ENCODE results near the gene GLCCI1. TPM values are rescaled to one million over a fixed set of nuclear protein-coding genes. Genes with fewer than 3 reads are reported as not detected.
A peak's percentile ranks its signal among the peaks of the same experiment; 100 is the strongest.

GLCCI1 gene
- total RNA-seq, 2 experiments from 2014 or later = 27.9 to 29.6 TPM

- Mint-ChIP-seq H3K27ac (no peak overlapping the region), H3K9me3 (peaks cover 21% of the 10 kb centered on the region), H3K36me3 (ENCODE audit: low read depth) (peaks cover 11% of the 10 kb centered on the region), H3K4me1 (peaks cover 17% of the 10 kb centered on the region), H3K4me3 (no peak overlapping the region), H3K27me3 (no peaks in the 10 kb centered on the region)
- ChIA-PET POLR2A (no interaction called here), CTCF (no interaction called here)
- no peak for DNase-seq
These were observed 134.7 kb downstream of the GLCCI1 start for GRCh38 chr7:8103282-8103681.

- H3K27me3 Mint-ChIP-seq = no peaks in the 10 kb centered on the region
- no peak overlapping the region for H3K4me3 Mint-ChIP-seq
- peaks cover 9% of the 10 kb centered on the region for H3K36me3 Mint-ChIP-seq (ENCODE audit: low read depth)
- peak overlapping the region; percentile 64 for H3K27ac Mint-ChIP-seq
- ChIA-PET CTCF (interaction anchor here (1.2 kb wide), 1 partner anchor 13 kb away, joined by 3 read pairs; no protein-coding TSS in a partner anchor), POLR2A (no interaction called here)
- H3K4me1 Mint-ChIP-seq = peaks cover 19% of the 10 kb centered on the region
- H3K9me3 Mint-ChIP-seq = peaks cover 12% of the 10 kb centered on the region
- no peak for DNase-seq
These were observed 137.0 kb downstream of the GLCCI1 start for GRCh38 chr7:8105449-8106095.

- Mint-ChIP-seq H3K9me3 (peaks cover 5% of the 10 kb centered on the region), H3K4me1 (peaks cover 38% of the 10 kb centered on the region), H3K27ac (no peak overlapping the region), H3K27me3 (no peaks in the 10 kb centered on the region), H3K36me3 (ENCODE audit: low read depth) (peaks cover 5% of the 10 kb centered on the region), H3K4me3 (no peak overlapping the region)
- ChIA-PET CTCF (interaction anchor here (0.7 kb wide), 1 partner anchor 77 kb away, joined by 3 read pairs; no protein-coding TSS in a partner anchor), POLR2A (no interaction called here)
- no peak for DNase-seq
These were observed 140.8 kb downstream of the GLCCI1 start for GRCh38 chr7:8109196-8110022.

GRCh38 chr7:8111282-8111960 lies 142.8 kb downstream of the GLCCI1 start:
- POLR2A ChIA-PET = no interaction called here
- Mint-ChIP-seq H3K27me3 (no peaks in the 10 kb centered on the region), H3K36me3 (ENCODE audit: low read depth) (peaks cover 8% of the 10 kb centered on the region), H3K9me3 (peaks cover 17% of the 10 kb centered on the region), H3K4me3 (no peak overlapping the region), H3K27ac (no peak overlapping the region), H3K4me1 (peaks cover 41% of the 10 kb centered on the region)
- DNase-seq = no peak
- CTCF ChIA-PET = interaction anchor here (0.6 kb wide), 2 partner anchors 114 to 138 kb away, joined by 3 to 5 read pairs; no protein-coding TSS in a partner anchor

GRCh38 chr7:8112685-8113084 lies 144.1 kb downstream of the GLCCI1 start:
- H3K9me3 Mint-ChIP-seq = peaks cover 17% of the 10 kb centered on the region
- DNase-seq = no peak
- POLR2A ChIA-PET = no interaction called here
- CTCF ChIA-PET = interaction anchor here (1.5 kb wide), 1 partner anchor 21 kb away, joined by 4 read pairs; no protein-coding TSS in a partner anchor
- H3K4me3 Mint-ChIP-seq = no peak overlapping the region
- H3K4me1 Mint-ChIP-seq = peaks cover 47% of the 10 kb centered on the region
- H3K27me3 Mint-ChIP-seq = no peaks in the 10 kb centered on the region
- no peak overlapping the region for H3K27ac Mint-ChIP-seq
- H3K36me3 Mint-ChIP-seq (ENCODE audit: low read depth) = peaks cover 10% of the 10 kb centered on the region

GRCh38 chr7:8113184-8113583 lies 144.6 kb downstream of the GLCCI1 start:
- Mint-ChIP-seq H3K36me3 (ENCODE audit: low read depth) (peaks cover 10% of the 10 kb centered on the region), H3K9me3 (peaks cover 17% of the 10 kb centered on the region), H3K27ac (no peak overlapping the region), H3K27me3 (no peaks in the 10 kb centered on the region), H3K4me3 (no peak overlapping the region), H3K4me1 (peaks cover 47% of the 10 kb centered on the region)
- ChIA-PET CTCF (interaction anchor here (1.0 to 1.5 kb wide), 2 partner anchors 9 to 21 kb away, joined by 3 to 4 read pairs; no protein-coding TSS in a partner anchor), POLR2A (no interaction called here)
- no peak for DNase-seq

GRCh38 chr7:8114175-8114574 lies 145.6 kb downstream of the GLCCI1 start:
- peak overlapping the region; percentile 28 for H3K27ac Mint-ChIP-seq
- ChIA-PET CTCF (interaction anchor here (0.7 to 1.0 kb wide), 2 partner anchors 8 to 18 kb away, joined by 3 read pairs; no protein-coding TSS in a partner anchor), POLR2A (no interaction called here)
- H3K36me3 Mint-ChIP-seq (ENCODE audit: low read depth) = peaks cover 10% of the 10 kb centered on the region
- no peaks in the 10 kb centered on the region for H3K27me3 Mint-ChIP-seq
- peaks cover 52% of the 10 kb centered on the region for H3K4me1 Mint-ChIP-seq
- H3K9me3 Mint-ChIP-seq = peaks cover 17% of the 10 kb centered on the region
- no peak overlapping the region for H3K4me3 Mint-ChIP-seq
- no peak for DNase-seq

GRCh38 chr7:8115547-8116402 lies 147.2 kb downstream of the GLCCI1 start:
- Mint-ChIP-seq H3K4me1 (peaks cover 47% of the 10 kb centered on the region), H3K9me3 (peaks cover 15% of the 10 kb centered on the region), H3K36me3 (ENCODE audit: low read depth) (peaks cover 10% of the 10 kb centered on the region), H3K4me3 (no peak overlapping the region), H3K27ac (peak overlapping the region; percentile 10), H3K27me3 (no peaks in the 10 kb centered on the region)
- no peak for DNase-seq
- ChIA-PET CTCF (interaction anchor here (1.5 kb wide), 1 partner anchor 10 kb away, joined by 5 read pairs; no protein-coding TSS in a partner anchor), POLR2A (no interaction called here)

- Mint-ChIP-seq H3K27me3 (no peaks in the 10 kb centered on the region), H3K36me3 (ENCODE audit: low read depth) (peaks cover 10% of the 10 kb centered on the region), H3K4me3 (no peak overlapping the region), H3K27ac (no peak overlapping the region), H3K9me3 (peaks cover 13% of the 10 kb centered on the region), H3K4me1 (peaks cover 47% of the 10 kb centered on the region)
- CTCF ChIA-PET = interaction anchor here (1.2 kb wide), 1 partner anchor 9 kb away, joined by 3 read pairs; no protein-coding TSS in a partner anchor
- no peak for DNase-seq
- POLR2A ChIA-PET = no interaction called here
These were observed 148.6 kb downstream of the GLCCI1 start for GRCh38 chr7:8117195-8117594.

- ChIA-PET CTCF (interaction anchor here (1.0 to 1.1 kb wide), 2 partner anchors 14 to 22 kb away, joined by 3 read pairs; no protein-coding TSS in a partner anchor), POLR2A (no interaction called here)
- no peak overlapping the region for H3K27ac Mint-ChIP-seq
- H3K4me1 Mint-ChIP-seq = peaks cover 49% of the 10 kb centered on the region
- no peaks in the 10 kb centered on the region for H3K27me3 Mint-ChIP-seq
- peaks cover 13% of the 10 kb centered on the region for H3K9me3 Mint-ChIP-seq
- peaks cover 6% of the 10 kb centered on the region for H3K36me3 Mint-ChIP-seq (ENCODE audit: low read depth)
- DNase-seq = no peak
- H3K4me3 Mint-ChIP-seq = no peak overlapping the region
These were observed 150.7 kb downstream of the GLCCI1 start for GRCh38 chr7:8119262-8119661.

GRCh38 chr7:8120390-8121058 lies 151.9 kb downstream of the GLCCI1 start:
- Mint-ChIP-seq H3K27me3 (no peaks in the 10 kb centered on the region), H3K27ac (no peak overlapping the region), H3K4me1 (peaks cover 49% of the 10 kb centered on the region), H3K36me3 (ENCODE audit: low read depth) (peaks cover 7% of the 10 kb centered on the region), H3K4me3 (no peak overlapping the region), H3K9me3 (peaks cover 6% of the 10 kb centered on the region)
- ChIA-PET CTCF (interaction anchor here (0.6 kb wide), 1 partner anchor 25 kb away, joined by 3 read pairs; no protein-coding TSS in a partner anchor), POLR2A (no interaction called here)
- no peak for DNase-seq

All from activated CD4-positive, alpha-beta T cell treated with anti-CD3 and anti-CD28 coated beads, Interleukin-2, amount 10 ng/mL, durations not matched to agents 7 days and 5 days (primary cell).